H1 (cell line): Measurements from ENCODE around the gene SCARB1. TPM values are rescaled to one million over a fixed set of nuclear protein-coding genes. Genes with fewer than 3 reads are reported as not detected.

Experiments
- RFX5 ChIP-seq: IDR thresholded peaks from 2 replicates; pipeline ENCODE4 v1.6.1; 2011; ENCODE audit warnings: low read depth, low read length, improper control_type of control experiment, borderline replicate concordance
- polyA plus RNA-seq, 7 experiments: library from polyadenylated mRNA; depleted of rRNA in 3 of 7; stranded (reverse) in 5 of 7; unstranded in 2 of 7; fragments of >200 nt in 5 of 7; fragments of 200-250 nt in 2 of 7; gene quantifications; 1 replicate in 5 of 7; 2 replicates in 1 of 7; 4 replicates in 1 of 7; pipeline versions ENCODE4 v1.2.1 to v1.2.3, GENCODE V29; 2011 to 2013; ENCODE audit warnings: missing spikeins in 2 of 7, mixed read lengths in 2 of 7
- total RNA-seq: library from RNA; stranded (reverse); fragmentation: NEBNext Ultra II Directional; extraction: Animal tissue kit (Norgen Biotek cat#: 25700); gene quantifications from 2 replicates; pipeline ENCODE4 v1.2.1, GENCODE V29; 2021

Gene SCARB1
- total and polyA plus RNA-seq, 2 of the 8 experiments (the other 6 are each of a cell fraction or from before 2014, with no cell fraction given): 45.3 to 57.1 TPM

DNA sequence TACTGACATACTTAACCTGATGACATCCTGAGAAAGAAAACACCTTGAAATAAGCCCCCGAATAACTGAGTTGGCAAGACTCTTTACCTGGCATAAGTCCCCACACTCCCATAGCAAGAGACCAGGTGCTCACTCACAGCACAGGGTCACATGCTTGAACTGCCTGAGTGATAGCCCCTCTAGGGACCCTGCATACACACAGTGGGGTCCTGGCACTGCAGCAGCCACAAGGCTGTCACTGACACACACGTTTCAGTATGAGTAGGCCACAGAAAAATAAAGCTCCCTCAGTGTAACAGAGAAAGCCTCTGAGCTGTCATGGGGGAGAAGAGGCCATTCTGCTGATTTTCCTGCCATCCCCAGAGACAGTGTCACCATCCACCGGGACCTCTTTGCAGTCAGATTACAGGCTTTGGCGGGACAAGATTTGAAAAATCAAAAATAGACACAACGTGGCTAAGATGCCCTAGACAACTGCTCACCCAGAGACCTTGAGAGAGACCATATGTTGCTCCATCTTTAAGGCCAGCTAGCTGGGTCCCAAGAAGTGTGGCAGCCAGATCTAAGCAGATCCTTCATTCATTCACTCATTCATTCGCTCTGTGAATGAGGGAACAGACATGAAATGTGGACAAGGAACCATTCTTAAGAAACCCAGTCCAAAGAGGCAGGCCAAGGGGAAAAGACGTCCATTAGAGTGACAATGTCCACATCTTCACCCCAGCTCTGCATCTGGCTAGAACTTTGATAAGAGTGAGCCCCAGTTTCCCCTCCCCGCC lies 1.6 kb downstream of the SCARB1 start (continued):
- no peak for TF ChIP-seq RFX5
